ENCODE measurements around the gene FRMD4B.

Gene FRMD4B

DNA sequence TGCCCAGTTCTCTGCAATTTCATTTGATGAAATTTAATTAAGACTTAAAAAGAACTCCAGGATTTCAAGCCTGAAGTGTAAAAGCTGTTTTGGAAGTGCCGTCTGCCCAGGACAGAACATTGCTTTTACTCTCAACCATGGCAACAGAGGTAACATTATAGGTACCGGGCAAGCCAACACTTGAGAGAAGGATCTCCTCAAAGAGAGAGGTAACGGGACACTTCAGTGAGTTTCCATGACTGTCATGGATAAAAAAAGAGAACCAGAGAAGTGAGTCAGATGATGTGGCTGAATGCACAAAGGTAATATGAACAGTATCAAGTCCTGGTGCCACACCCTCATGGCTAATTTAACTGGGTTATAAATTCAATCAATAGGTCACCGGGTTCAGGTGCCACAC, 133.3 kb downstream of the FRMD4B start:
- Histone ChIP-seq H3K79me2 (ENCODE audit: insufficient read depth, low read depth) (no peaks in the 10 kb centered on the region), H3K4me3 (IDR thresholded peaks at IDR 0.05; ENCODE audit: insufficient read depth, low read depth, low read length) (no peak overlapping the region), H3K4me2 (no peak overlapping the region), H3K27ac (no peak overlapping the region), H3K36me3 (ENCODE audit: insufficient read depth) (no peaks in the 10 kb centered on the region), H4K20me1 (ENCODE audit: insufficient read depth) (no peaks in the 10 kb centered on the region), H2AFZ (ENCODE audit: low read depth) (no peak overlapping the region), H3K4me1 (ENCODE audit: low read depth, poor library complexity, severe bottlenecking) (no peaks in the 10 kb centered on the region), H3K9ac (no peak overlapping the region), H3K27me3 (ENCODE audit: insufficient read depth, low read depth) (no peaks in the 10 kb centered on the region)
- TF ChIP-seq, protein P1, sequence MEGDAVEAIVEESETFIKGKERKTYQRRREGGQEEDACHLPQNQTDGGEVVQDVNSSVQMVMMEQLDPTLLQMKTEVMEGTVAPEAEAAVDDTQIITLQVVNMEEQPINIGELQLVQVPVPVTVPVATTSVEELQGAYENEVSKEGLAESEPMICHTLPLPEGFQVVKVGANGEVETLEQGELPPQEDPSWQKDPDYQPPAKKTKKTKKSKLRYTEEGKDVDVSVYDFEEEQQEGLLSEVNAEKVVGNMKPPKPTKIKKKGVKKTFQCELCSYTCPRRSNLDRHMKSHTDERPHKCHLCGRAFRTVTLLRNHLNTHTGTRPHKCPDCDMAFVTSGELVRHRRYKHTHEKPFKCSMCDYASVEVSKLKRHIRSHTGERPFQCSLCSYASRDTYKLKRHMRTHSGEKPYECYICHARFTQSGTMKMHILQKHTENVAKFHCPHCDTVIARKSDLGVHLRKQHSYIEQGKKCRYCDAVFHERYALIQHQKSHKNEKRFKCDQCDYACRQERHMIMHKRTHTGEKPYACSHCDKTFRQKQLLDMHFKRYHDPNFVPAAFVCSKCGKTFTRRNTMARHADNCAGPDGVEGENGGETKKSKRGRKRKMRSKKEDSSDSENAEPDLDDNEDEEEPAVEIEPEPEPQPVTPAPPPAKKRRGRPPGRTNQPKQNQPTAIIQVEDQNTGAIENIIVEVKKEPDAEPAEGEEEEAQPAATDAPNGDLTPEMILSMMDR (conservative IDR thresholded peaks at IDR 0.05; ENCODE audit: low read depth, low read length): no peak

DNA sequence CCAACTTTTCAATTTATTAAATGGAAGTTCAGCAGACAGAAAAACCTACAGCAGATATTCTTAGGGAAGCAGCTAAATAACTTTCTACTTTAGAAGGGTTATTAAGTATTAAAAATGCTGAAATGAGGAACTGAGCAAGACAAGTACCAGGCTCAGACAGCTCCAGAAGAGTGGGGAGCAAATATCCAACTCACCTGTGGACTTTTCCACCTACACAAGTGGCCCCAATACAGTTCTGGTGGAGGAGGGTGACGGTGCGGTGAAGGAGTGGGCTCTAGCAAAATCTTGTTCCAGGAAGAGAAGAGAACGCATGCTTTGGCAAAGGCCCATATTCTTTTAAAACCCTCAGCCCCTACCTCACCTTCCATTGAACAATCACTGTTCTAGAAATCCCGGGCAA, 133.7 kb downstream of the FRMD4B start:
- Histone ChIP-seq H3K79me2 (ENCODE audit: insufficient read depth, low read depth) (no peaks in the 10 kb centered on the region), H3K4me2 (no peak overlapping the region), H4K20me1 (ENCODE audit: insufficient read depth) (no peaks in the 10 kb centered on the region), H2AFZ (ENCODE audit: low read depth) (no peak overlapping the region), H3K4me3 (IDR thresholded peaks at IDR 0.05; ENCODE audit: insufficient read depth, low read depth, low read length) (no peak overlapping the region), H3K27me3 (ENCODE audit: insufficient read depth, low read depth) (no peaks in the 10 kb centered on the region), H3K9ac (no peak overlapping the region), H3K27ac (no peak overlapping the region), H3K36me3 (ENCODE audit: insufficient read depth) (no peaks in the 10 kb centered on the region), H3K4me1 (ENCODE audit: low read depth, poor library complexity, severe bottlenecking) (no peaks in the 10 kb centered on the region)
- TF ChIP-seq, protein P1 (conservative IDR thresholded peaks at IDR 0.05; ENCODE audit: low read depth, low read length): no peak

DNA sequence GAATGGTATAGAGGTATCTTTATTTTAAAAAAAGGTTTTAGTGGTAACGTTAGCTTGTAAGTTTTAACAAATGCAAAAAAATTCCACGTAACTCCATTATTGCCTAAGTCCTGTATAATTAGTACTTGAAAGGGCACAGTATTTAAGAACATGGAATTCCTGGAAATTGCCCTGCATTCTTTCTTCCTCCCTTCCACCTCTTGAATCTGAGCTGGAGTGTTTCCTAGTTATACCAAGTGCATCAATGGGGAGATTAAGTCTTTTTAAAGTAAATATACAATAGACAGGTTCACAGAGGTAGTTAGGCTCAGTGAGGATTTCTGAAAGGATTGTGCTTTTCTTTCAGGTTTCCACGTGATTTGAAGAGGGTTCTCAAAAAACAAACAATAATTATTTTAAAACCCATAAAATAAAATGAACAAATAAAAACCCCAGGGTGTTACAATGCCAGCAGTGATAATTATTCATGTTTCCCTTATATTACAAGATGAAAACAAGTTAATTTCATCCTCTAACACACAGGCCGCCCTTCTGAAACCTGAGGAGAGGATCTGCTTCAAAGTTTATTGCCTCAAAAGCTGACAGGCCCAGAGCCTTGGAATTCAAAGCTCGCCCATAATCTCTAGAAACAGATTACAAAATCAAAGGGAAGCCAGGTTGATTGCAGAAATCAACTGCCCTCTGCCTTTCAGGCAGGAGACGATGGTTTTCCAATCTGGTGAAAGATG, 134.6 kb downstream of the FRMD4B start:
- no peak overlapping the region for H3K4me2 ChIP-seq
- H2AFZ ChIP-seq (ENCODE audit: low read depth): no peak overlapping the region
- no peak overlapping the region for H3K4me3 ChIP-seq (IDR thresholded peaks at IDR 0.05; ENCODE audit: insufficient read depth, low read depth, low read length)
- H3K79me2 ChIP-seq (ENCODE audit: insufficient read depth, low read depth): no peaks in the 10 kb centered on the region
- H3K27me3 ChIP-seq (ENCODE audit: insufficient read depth, low read depth): no peaks in the 10 kb centered on the region
- no peak overlapping the region for H3K9ac ChIP-seq
- no peaks in the 10 kb centered on the region for H3K36me3 ChIP-seq (ENCODE audit: insufficient read depth)
- no peaks in the 10 kb centered on the region for H4K20me1 ChIP-seq (ENCODE audit: insufficient read depth)
- TF ChIP-seq, protein P1 (conservative IDR thresholded peaks at IDR 0.05; ENCODE audit: low read depth, low read length): no peak
- H3K4me1 ChIP-seq (ENCODE audit: low read depth, poor library complexity, severe bottlenecking): no peaks in the 10 kb centered on the region
- H3K27ac ChIP-seq: no peak overlapping the region

DNA sequence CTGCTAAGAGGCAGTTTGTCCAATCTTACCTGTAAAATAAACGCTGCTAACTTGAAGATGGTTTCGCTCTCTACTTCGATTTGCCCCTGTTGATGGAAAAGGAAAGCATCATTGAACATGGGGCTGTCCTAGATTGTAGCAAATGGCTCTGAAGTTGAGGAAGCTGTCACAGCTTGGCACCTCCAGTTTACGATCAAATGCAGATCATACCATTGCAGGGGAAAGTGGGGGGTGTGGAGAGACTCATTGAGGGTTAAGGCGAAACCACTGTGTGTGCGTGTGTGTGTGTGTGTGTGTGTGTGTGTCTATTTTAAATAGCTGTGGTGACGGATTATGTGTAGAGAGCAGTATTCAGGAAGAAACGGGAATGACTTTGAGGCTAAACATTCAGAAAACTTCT, 135.9 kb downstream of the FRMD4B start:
- no peak overlapping the region for H3K4me2 ChIP-seq
- H3K9ac ChIP-seq: no peak overlapping the region
- no peak overlapping the region for H3K4me3 ChIP-seq (IDR thresholded peaks at IDR 0.05; ENCODE audit: insufficient read depth, low read depth, low read length)
- no peaks in the 10 kb centered on the region for H3K27me3 ChIP-seq (ENCODE audit: insufficient read depth, low read depth)
- H3K4me1 ChIP-seq (ENCODE audit: low read depth, poor library complexity, severe bottlenecking): peaks cover 7% of the 10 kb centered on the region
- no peaks in the 10 kb centered on the region for H3K79me2 ChIP-seq (ENCODE audit: insufficient read depth, low read depth)
- no peaks in the 10 kb centered on the region for H3K36me3 ChIP-seq (ENCODE audit: insufficient read depth)
- no peak overlapping the region for H2AFZ ChIP-seq (ENCODE audit: low read depth)
- TF ChIP-seq, protein P1 (conservative IDR thresholded peaks at IDR 0.05; ENCODE audit: low read depth, low read length): no peak
- no peaks in the 10 kb centered on the region for H4K20me1 ChIP-seq (ENCODE audit: insufficient read depth)
- no peak overlapping the region for H3K27ac ChIP-seq
